Lung (tissue), 12 donors: ENCODE measurements around the gene IGHMBP2. TPM values are rescaled to one million over a fixed set of nuclear protein-coding genes. Genes with fewer than 3 reads are reported as not detected.

Experiments used
- ATAC-seq: fragments of 200-7000 bp; cut with Tn5 transposase; one replicate; pipeline ENCODE4 v1.9.1; 2020; ENCODE audit warnings: moderate number of reproducible peaks; ENCODE audit not compliant: insufficient read depth, low FRiP score
- DNase-seq, 3 donors: peaks; one replicate each; pipeline ENCODE4 v3.0.0-alpha.2; 2013 to 2017
- H3K27ac ChIP-seq, 2 donors: one replicate each; pipeline ENCODE4 v1.5.1; 2013; ENCODE audit warnings: mild to moderate bottlenecking in 2 of 2, moderate library complexity in 2 of 2, control low read depth in 1 of 2, inconsistent platforms in 1 of 2, low read depth in 1 of 2, low read length in 1 of 2
- H3K27me3 ChIP-seq, 3 donors: one replicate each; pipeline ENCODE4 v1.5.1; 2013; ENCODE audit warnings: low read length in 2 of 3; ENCODE audit not compliant: control insufficient read depth in 3 of 3, insufficient read depth in 3 of 3
- H3K36me3 ChIP-seq, 4 donors: one replicate each; pipeline ENCODE4 v1.5.1; 2013; ENCODE audit warnings: low read length in 4 of 4, mild to moderate bottlenecking in 1 of 4, moderate library complexity in 1 of 4; ENCODE audit not compliant: control insufficient read depth in 4 of 4, insufficient read depth in 4 of 4
- H3K4me1 ChIP-seq, 5 donors: one replicate each; pipeline ENCODE4 v1.5.1; 2013; ENCODE audit warnings: low read length in 5 of 5, mild to moderate bottlenecking in 2 of 5, moderate library complexity in 1 of 5; ENCODE audit not compliant: control insufficient read depth in 5 of 5, insufficient read depth in 5 of 5
- H3K4me3 ChIP-seq: one replicate; pipeline ENCODE4 v1.5.1; 2013; ENCODE audit warnings: mild to moderate bottlenecking, control low read depth, moderate library complexity
- H3K9ac ChIP-seq, 2 donors: one replicate each; pipeline ENCODE4 v1.5.1; 2013; ENCODE audit warnings: low read length in 2 of 2, control low read depth in 1 of 2; ENCODE audit not compliant: insufficient read depth in 1 of 2
- H3K9me3 ChIP-seq, 4 donors: one replicate each; pipeline ENCODE4 v1.5.1; 2013; ENCODE audit warnings: low read length in 3 of 4, mild to moderate bottlenecking in 1 of 4, moderate library complexity in 1 of 4; ENCODE audit not compliant: control insufficient read depth in 4 of 4, insufficient read depth in 3 of 4
- CTCF ChIP-seq: IDR thresholded peaks from 2 replicates; pipeline ENCODE4 v1.5.1; 2012; ENCODE audit warnings: mild to moderate bottlenecking; ENCODE audit errors: control extremely low read depth, extremely low read depth
- WGBS, 2 donors: extraction: QIAGEN DNeasy Blood & Tissue Kit; methylation state at CpG; one replicate each; pipeline ENCODE4 v1.1.7; 2013; 5-methylcytosine and 5-hydroxymethylcytosine counted together
- polyA plus RNA-seq, 2 donors: library from polyadenylated mRNA; stranded (reverse); fragments of 200-250 nt; gene quantifications; one replicate each; pipeline ENCODE4 v1.2.1, GENCODE V29; 2013
- total RNA-seq, 2 donors: library from RNA; depleted of rRNA in 1 of 2; stranded (reverse); fragments of >200 nt in 1 of 2; gene quantifications; one replicate each; pipeline ENCODE4 v1.2.1, GENCODE V29; 2014 to 2021
- donor health status: control.
- donor health status: control.
- donor health status: Bipolar disorder and iron deficiency.
- donor health status: healthy.
- donor health status: DM: yes; HTN: yes; CAD: no.

IGHMBP2 gene
- total and polyA plus RNA-seq, 4 donors, result 12.4 to 21.0 (median 17.6) TPM

- H3K9me3 ChIP-seq, result peaks cover 0 to 3% (median 1%) of the 10 kb centered on the region in 4 donors
- DNase-seq (no peak), ATAC-seq (no peak)
- H3K27me3 ChIP-seq, result no peaks in the 10 kb centered on the region
- no peaks in the 10 kb centered on the region for H3K4me1 ChIP-seq
- TF ChIP-seq CTCF, result no peak
- H3K4me3 ChIP-seq, result no peak overlapping the region
- H3K9ac ChIP-seq, result no peak overlapping the region
- no peak overlapping the region for H3K27ac ChIP-seq
- H3K36me3 ChIP-seq, result no peaks in the 10 kb centered on the region
- WGBS, 2 donors, result 93 to 95% methylated on average over 3 of the region's 3 CpGs
Observed at GRCh38 chr11:68863553-68864265, 40.0 kb upstream of the IGHMBP2 start.

- Histone ChIP-seq H3K9me3 (peaks cover 0 to 3% (median 1%) of the 10 kb centered on the region in 4 donors), H3K4me3 (no peak overlapping the region), H3K27ac (no peak overlapping the region), H3K36me3 (no peaks in the 10 kb centered on the region), H3K4me1 (peaks cover 0 to 10% (median 0%) of the 10 kb centered on the region in 5 donors), H3K9ac (no peak overlapping the region), H3K27me3 (no peaks in the 10 kb centered on the region)
- ATAC-seq, result no peak
- no peak for TF ChIP-seq CTCF
- no peak for DNase-seq
- WGBS, 2 donors, result 92 to 93% methylated on average over 11 of the region's 11 CpGs
Observed at GRCh38 chr11:68865241-68865640, 38.5 kb upstream of the IGHMBP2 start.

GRCh38 chr11:68867066-68867465, 36.6 kb upstream of the IGHMBP2 start:
- 85 to 95% methylated on average over 6 of the region's 6 CpGs for WGBS, 2 donors
- Histone ChIP-seq H3K9me3 (peaks cover 0 to 3% (median 1%) of the 10 kb centered on the region in 4 donors), H3K27ac (no peak overlapping the region), H3K9ac (no peak overlapping the region), H3K27me3 (no peaks in the 10 kb centered on the region), H3K4me1 (peaks cover 0 to 10% (median 0%) of the 10 kb centered on the region in 5 donors), H3K4me3 (no peak overlapping the region), H3K36me3 (no peaks in the 10 kb centered on the region)
- no peak for TF ChIP-seq CTCF
- DNase-seq, result no peak
- ATAC-seq, result no peak
